ENCODE measurements around the gene HTR3B. TPM values are rescaled to one million over a fixed set of nuclear protein-coding genes. Genes with fewer than 3 reads are reported as not detected.

HTR3B gene
- total and polyA plus RNA-seq, 2 of the 4 experiments (the other 2 are of a cell fraction): not detected

- in situ Hi-C loops (cut with MboI; ENCODE audit: low sequenced_read_pairs): no loop called here
Measured at GRCh38 chr11:113986351-113987140, 82.0 kb downstream of the HTR3B start.

More at GRCh38 chr11:113986351-113987140, 82.0 kb downstream of the HTR3B start:
- TF ChIP-seq SMC3 (IDR thresholded peaks at IDR 0.05; ENCODE audit: low read depth, low read length) (no peak), RCOR1 (IDR thresholded peaks at IDR 0.05; ENCODE audit: insufficient replicate concordance, low read length) (no peak), BHLHE40 (IDR thresholded peaks at IDR 0.05; ENCODE audit: low read depth, low read length) (no peak), CEBPB (IDR thresholded peaks at IDR 0.05; ENCODE audit: low read depth, low read length) (no peak), NFE2L2 (IDR thresholded peaks at IDR 0.05; ENCODE audit: low read depth, low read length) (no peak), ELK1 (IDR thresholded peaks at IDR 0.05; ENCODE audit: borderline replicate concordance, low read depth, low read length) (no peak), MXI1 (IDR thresholded peaks at IDR 0.05; ENCODE audit: borderline replicate concordance, low read depth, low read length) (no peak), RFX5 (IDR thresholded peaks at IDR 0.05; ENCODE audit: low read depth, low read length) (no peak), CTCF (conservative IDR thresholded peaks at IDR 0.05; ENCODE audit: low read depth, low read length) (no peak), POLR2A (IDR thresholded peaks at IDR 0.05; ENCODE audit: low read depth, low read length) (no peak), MAZ (IDR thresholded peaks at IDR 0.05; ENCODE audit: borderline replicate concordance, low read depth, low read length) (no peak)
- no peak overlapping the region for H2BK15ac ChIP-seq (ENCODE audit: low read depth, low read length)
- H2BK120ac ChIP-seq (ENCODE audit: low read depth, low read length): no peak overlapping the region
- H3K4me3 ChIP-seq (ENCODE audit: insufficient read depth, low read depth, low read length): no peak overlapping the region
- BruUV-seq (replicated peaks): no TSS peak
- 70% methylated on average over 5 of the region's 18 CpGs; no CpG with 5 or more reads in 1 of the 2 experiments for WGBS, 2 experiments (ENCODE audit: extremely low coverage in 2 of 2, insufficient read length in 1 of 2)
- H3K27me3 ChIP-seq (ENCODE audit: control insufficient read depth, insufficient read depth, low read length): no peaks in the 10 kb centered on the region; the same call in 1 of the 2 replicates
- H4K5ac ChIP-seq (ENCODE audit: low read depth, low read length): no peak overlapping the region
- no peaks in the 10 kb centered on the region for H3K4me1 ChIP-seq (ENCODE audit: control insufficient read depth, insufficient read depth, low read length)
- CTCF ChIA-PET: interaction anchor here (1.4 kb wide), 1 partner anchor 275 kb away, joined by 3 read pairs; no protein-coding TSS in a partner anchor
- no peak overlapping the region for H4K8ac ChIP-seq (ENCODE audit: low read depth in 2 of 2, low read length in 2 of 2)
- H2BK20ac ChIP-seq (ENCODE audit: low read depth, low read length): no peak overlapping the region
- no peak for ATAC-seq (ENCODE audit: low read depth)
- no peaks in the 10 kb centered on the region for H3K79me1 ChIP-seq (ENCODE audit: low read depth in 1 of 2, low read length in 2 of 2)
- H2BK5ac ChIP-seq (ENCODE audit: low read depth, low read length, poor library complexity, severe bottlenecking): no peak overlapping the region
- peak overlapping the region; percentile 28 for H2AK9ac ChIP-seq (replicated peaks; ENCODE audit: low read depth, low read length, poor library complexity)
- H3K4me2 ChIP-seq (ENCODE audit: low read depth, low read length): no peak overlapping the region
- no peaks in the 10 kb centered on the region for H4K20me1 ChIP-seq (ENCODE audit: insufficient read depth, low read length)
- no peak overlapping the region for H3K18ac ChIP-seq (ENCODE audit: low read depth, low read length)
- no peak overlapping the region for H3K23ac ChIP-seq (ENCODE audit: low read depth, low read length)
- H3K36me3 ChIP-seq (ENCODE audit: control insufficient read depth, insufficient read depth, low read length): no peaks in the 10 kb centered on the region
- H3K14ac ChIP-seq (replicated peaks; ENCODE audit: low read depth, low read length): no peak overlapping the region
- intact Hi-C loops (cut with micrococcal nuclease): no loop called here
- DNase-seq: no peak
- H3K9ac ChIP-seq (ENCODE audit: low read depth, low read length): no peak overlapping the region
- H3K27ac ChIP-seq (ENCODE audit: insufficient read depth, low read length): no peak overlapping the region
- H2AK5ac ChIP-seq (ENCODE audit: low read depth, low read length): no peak overlapping the region
- H3K56ac ChIP-seq (ENCODE audit: extremely low read depth, insufficient read depth, low read length): no peak overlapping the region
- no peaks in the 10 kb centered on the region for H3K9me3 ChIP-seq (ENCODE audit: control insufficient read depth, insufficient read depth, low read length)
- no peak overlapping the region for H2AFZ ChIP-seq (replicated peaks; ENCODE audit: low read length, poor library complexity)
- POLR2A ChIA-PET (ENCODE audit: unreplicated experiment): no interaction called here
- no peak overlapping the region for H3K4ac ChIP-seq (ENCODE audit: low read depth, low read length)
- no peaks in the 10 kb centered on the region for H3K9me1 ChIP-seq (ENCODE audit: insufficient read depth, low read length)
- H4K91ac ChIP-seq (ENCODE audit: insufficient read depth, low read depth, low read length): no peak overlapping the region
- dilution Hi-C loops (cut with HindIII; ENCODE audit: low sequenced_read_pairs, unreplicated experiment): no loop called here
